HCT116 (cell line): Measurements from ENCODE around the gene KRT73.

Source experiments
- CEBPB ChIP-seq: IDR thresholded peaks from 2 replicates; pipeline ENCODE4 v1.6.1; 2012; ENCODE audit warnings: low read depth
- CTCF ChIP-seq, 3 experiments: fragments of 200-600 bp in 1 of 3; sonication (generic) in 1 of 3; IDR thresholded peaks in 2 of 3; conservative IDR thresholded peaks in 1 of 3; 2 replicates each; pipeline ENCODE4 v1.5.1; 2012 to 2017; ENCODE audit warnings: low read depth in 2 of 3, low read length in 2 of 3, antibody characterized with exemption in 1 of 3, borderline replicate concordance in 1 of 3, control low read depth in 1 of 3, mild to moderate bottlenecking in 1 of 3, mixed read lengths in 1 of 3, mixed run types in 1 of 3, moderate library complexity in 1 of 3; ENCODE audit not compliant: insufficient read depth in 1 of 3
- POLR2A ChIP-seq: IDR thresholded peaks from 2 replicates; pipeline ENCODE4 v1.7.0; 2011; ENCODE audit warnings: borderline replicate concordance; ENCODE audit not compliant: insufficient read depth, insufficient read length; ENCODE audit errors: extremely low read depth
- POLR2AphosphoS5 ChIP-seq: IDR thresholded peaks from 2 replicates; pipeline ENCODE4 v1.6.1; 2011; ENCODE audit warnings: mild to moderate bottlenecking, low read depth, low read length, moderate library complexity
- SIN3A ChIP-seq: IDR thresholded peaks from 2 replicates; pipeline ENCODE4 v1.6.1; 2012; ENCODE audit warnings: low read depth
- SP1 ChIP-seq: IDR thresholded peaks from 2 replicates; pipeline ENCODE4 v1.6.1; 2012; ENCODE audit warnings: low read depth
- YY1 ChIP-seq: IDR thresholded peaks from 2 replicates; pipeline ENCODE4 v1.6.1; 2011; ENCODE audit warnings: low read length, low read depth, moderate library complexity, mild to moderate bottlenecking; ENCODE audit not compliant: insufficient replicate concordance; ENCODE audit errors: extremely low read depth
- ZNF274 ChIP-seq: fragments of 200-500 bp; sonication (Bioruptor generic); IDR thresholded peaks from 2 replicates; pipeline ENCODE4 v1.6.1; 2014; ENCODE audit warnings: mild to moderate bottlenecking, low read depth, low read length, inconsistent platforms

DNA sequence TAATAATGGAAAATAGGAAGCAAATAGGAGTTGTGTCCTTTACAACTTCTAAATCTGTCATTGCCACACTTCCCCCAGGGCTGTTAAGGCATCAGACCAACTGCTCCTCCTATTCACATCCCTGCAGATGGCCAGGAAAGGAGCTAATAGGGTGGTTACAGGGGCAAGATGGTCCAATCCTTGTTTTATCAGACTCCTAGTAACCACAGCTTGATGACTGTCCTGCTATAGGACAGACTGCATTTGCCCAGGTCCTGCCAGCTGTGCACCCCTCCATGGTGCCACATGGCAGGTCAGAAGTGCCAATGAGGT is 44.5 kb upstream of the KRT73 start:
- TF ChIP-seq POLR2AphosphoS5 (no peak), CTCF (IDR thresholded peaks at IDR 0.05 in 2 of 3, conservative IDR thresholded peaks at IDR 0.05 in 1 of 3; ENCODE audit: borderline replicate concordance in 1 of 3, insufficient read depth in 1 of 3, low read depth in 2 of 3, low read length in 2 of 3) (no peak), SIN3A (no peak), CEBPB (no peak), POLR2A (no peak), YY1 (no peak), SP1 (no peak), ZNF274 (no peak)
